ENCODE data around the gene PPFIBP2. TPM values are rescaled to one million over a fixed set of nuclear protein-coding genes. Genes with fewer than 3 reads are reported as not detected.

The PPFIBP2 gene
- total RNA-seq = 10 to 100 TPM; 33.1 to 34.7 TPM

GRCh38 chr11:7513234-7514098, at the start of gene PPFIBP2:
TSS of gene PPFIBP2 (plus strand) at chr11:7513999. CDS start at chr11:7549476, 35,477 bp downstream.
- peak; percentile 80 for DNase-seq
- peaks cover 18% of the 10 kb centered on the region for H3K36me3 Mint-ChIP-seq (ENCODE audit: low read depth)
- H3K27me3 Mint-ChIP-seq = peaks cover 13% of the 10 kb centered on the region
- H3K27ac Mint-ChIP-seq = peak within 1 kb of the TSS; percentile 91
- POLR2A ChIA-PET = interaction anchor here (1.0 kb wide), 1 partner anchor 8 kb away, joined by 3 read pairs; no protein-coding TSS in a partner anchor
- CTCF ChIA-PET = interaction anchor here (0.7 to 2.1 kb wide), 10 partner anchors 9 to 982 kb away, joined by 3 to 12 read pairs (median 6); no protein-coding TSS in a partner anchor
- peaks cover 55% of the 10 kb centered on the region for H3K4me1 Mint-ChIP-seq
- H3K4me3 Mint-ChIP-seq = peak within 1 kb of the TSS; percentile 90
- no peaks in the 10 kb centered on the region for H3K9me3 Mint-ChIP-seq

- Mint-ChIP-seq H3K9me3 (no peaks in the 10 kb centered on the region), H3K36me3 (ENCODE audit: low read depth) (no peaks in the 10 kb centered on the region), H3K4me1 (no peaks in the 10 kb centered on the region), H3K27ac (no peak overlapping the region), H3K27me3 (no peaks in the 10 kb centered on the region), H3K4me3 (no peak overlapping the region)
- DNase-seq = no peak
- CTCF ChIA-PET = interaction anchor here (1.2 to 1.3 kb wide), 2 partner anchors 9 to 17 kb away, joined by 3 to 4 read pairs; no protein-coding TSS in a partner anchor
- POLR2A ChIA-PET = no interaction called here
These were observed 46.1 kb upstream of the PPFIBP2 start for GRCh38 chr11:7467652-7468051.

- CTCF ChIA-PET = interaction anchor here (0.7 to 1.6 kb wide), 2 partner anchors 33 to 423 kb away, joined by 3 read pairs; no protein-coding TSS in a partner anchor
These were observed 44.4 kb upstream of the PPFIBP2 start for GRCh38 chr11:7469351-7469865.

GRCh38 chr11:7471071-7471470, 42.7 kb upstream of the PPFIBP2 start:
- H3K4me1 Mint-ChIP-seq = no peaks in the 10 kb centered on the region
- ChIA-PET POLR2A (no interaction called here), CTCF (interaction anchor here (1.6 kb wide), 1 partner anchor 35 kb away, joined by 3 read pairs; no protein-coding TSS in a partner anchor)

More at GRCh38 chr11:7469351-7469865, 44.4 kb upstream of the PPFIBP2 start:
- DNase-seq = no peak
- Mint-ChIP-seq H3K36me3 (ENCODE audit: low read depth) (no peaks in the 10 kb centered on the region), H3K4me3 (no peak overlapping the region), H3K9me3 (no peaks in the 10 kb centered on the region), H3K4me1 (no peaks in the 10 kb centered on the region), H3K27me3 (no peaks in the 10 kb centered on the region), H3K27ac (no peak overlapping the region)
- POLR2A ChIA-PET = no interaction called here

GRCh38 chr11:7473717-7474116, 40.1 kb upstream of the PPFIBP2 start:
- no peaks in the 10 kb centered on the region for H3K36me3 Mint-ChIP-seq (ENCODE audit: low read depth)
- H3K4me1 Mint-ChIP-seq = no peaks in the 10 kb centered on the region
- H3K4me3 Mint-ChIP-seq = no peak overlapping the region
- ChIA-PET POLR2A (no interaction called here), CTCF (no interaction called here)
- no peak overlapping the region for H3K27ac Mint-ChIP-seq
- no peaks in the 10 kb centered on the region for H3K27me3 Mint-ChIP-seq
- no peak for DNase-seq
- H3K9me3 Mint-ChIP-seq = no peaks in the 10 kb centered on the region

More at GRCh38 chr11:7471071-7471470, 42.7 kb upstream of the PPFIBP2 start:
- Mint-ChIP-seq H3K27ac (no peak overlapping the region), H3K4me3 (no peak overlapping the region), H3K27me3 (no peaks in the 10 kb centered on the region), H3K36me3 (ENCODE audit: low read depth) (no peaks in the 10 kb centered on the region), H3K9me3 (no peaks in the 10 kb centered on the region)
- DNase-seq = no peak

GRCh38 chr11:7480113-7480512, 33.7 kb upstream of the PPFIBP2 start:
- ChIA-PET POLR2A (no interaction called here), CTCF (interaction anchor here (1.0 kb wide), 1 partner anchor 30 kb away, joined by 3 read pairs; no protein-coding TSS in a partner anchor)
- Mint-ChIP-seq H3K36me3 (ENCODE audit: low read depth) (no peaks in the 10 kb centered on the region), H3K4me1 (no peaks in the 10 kb centered on the region), H3K9me3 (no peaks in the 10 kb centered on the region), H3K27ac (no peak overlapping the region), H3K4me3 (no peak overlapping the region), H3K27me3 (no peaks in the 10 kb centered on the region)
- DNase-seq = no peak

GRCh38 chr11:7484131-7484530, 29.7 kb upstream of the PPFIBP2 start:
- no peaks in the 10 kb centered on the region for H3K4me1 Mint-ChIP-seq

GRCh38 chr11:7484645-7485044, 29.2 kb upstream of the PPFIBP2 start:
- H3K4me3 Mint-ChIP-seq = no peak overlapping the region
- CTCF ChIA-PET = no interaction called here
- H3K36me3 Mint-ChIP-seq (ENCODE audit: low read depth) = no peaks in the 10 kb centered on the region
- peaks cover 4% of the 10 kb centered on the region for H3K27me3 Mint-ChIP-seq
- H3K27ac Mint-ChIP-seq = no peak overlapping the region
- H3K4me1 Mint-ChIP-seq = no peaks in the 10 kb centered on the region
- POLR2A ChIA-PET = no interaction called here
- DNase-seq = no peak
- no peaks in the 10 kb centered on the region for H3K9me3 Mint-ChIP-seq

More at GRCh38 chr11:7484131-7484530, 29.7 kb upstream of the PPFIBP2 start:
- peaks cover 4% of the 10 kb centered on the region for H3K27me3 Mint-ChIP-seq
- H3K4me3 Mint-ChIP-seq = no peak overlapping the region
- ChIA-PET POLR2A (no interaction called here), CTCF (no interaction called here)
- H3K27ac Mint-ChIP-seq = no peak overlapping the region
- no peaks in the 10 kb centered on the region for H3K9me3 Mint-ChIP-seq
- no peaks in the 10 kb centered on the region for H3K36me3 Mint-ChIP-seq (ENCODE audit: low read depth)
- DNase-seq = no peak

GRCh38 chr11:7485186-7486097, 28.4 kb upstream of the PPFIBP2 start, which contains the start of gene OLFML1:
TSS of gene OLFML1 (plus strand) at chr11:7485506. CDS start at chr11:7485876, 370 bp downstream.
- no peaks in the 10 kb centered on the region for H3K36me3 Mint-ChIP-seq (ENCODE audit: low read depth)
- no peak within 1 kb of the TSS for H3K27ac Mint-ChIP-seq
- H3K4me3 Mint-ChIP-seq = no peak within 1 kb of the TSS
- no peaks in the 10 kb centered on the region for H3K9me3 Mint-ChIP-seq
- CTCF ChIA-PET = no interaction called here
- peaks cover 4% of the 10 kb centered on the region for H3K27me3 Mint-ChIP-seq
- H3K4me1 Mint-ChIP-seq = no peaks in the 10 kb centered on the region
- DNase-seq = no peak
- POLR2A ChIA-PET = no interaction called here

- peaks cover 4% of the 10 kb centered on the region for H3K27me3 Mint-ChIP-seq
- H3K4me3 Mint-ChIP-seq = no peak overlapping the region
- H3K9me3 Mint-ChIP-seq = no peaks in the 10 kb centered on the region
- POLR2A ChIA-PET = no interaction called here
- no peak for DNase-seq
- CTCF ChIA-PET = no interaction called here
- no peaks in the 10 kb centered on the region for H3K36me3 Mint-ChIP-seq (ENCODE audit: low read depth)
- H3K4me1 Mint-ChIP-seq = no peaks in the 10 kb centered on the region
- H3K27ac Mint-ChIP-seq = no peak overlapping the region
These were observed 27.6 kb upstream of the PPFIBP2 start for GRCh38 chr11:7486098-7486780.

GRCh38 chr11:7486781-7487140, 27.0 kb upstream of the PPFIBP2 start:
- CTCF ChIA-PET = no interaction called here

GRCh38 chr11:7487360-7487759, 26.4 kb upstream of the PPFIBP2 start:
- Mint-ChIP-seq H3K4me1 (no peaks in the 10 kb centered on the region), H3K9me3 (no peaks in the 10 kb centered on the region), H3K27ac (no peak overlapping the region), H3K27me3 (peaks cover 4% of the 10 kb centered on the region), H3K36me3 (ENCODE audit: low read depth) (no peaks in the 10 kb centered on the region), H3K4me3 (no peak overlapping the region)
- no peak for DNase-seq
- POLR2A ChIA-PET = no interaction called here
- CTCF ChIA-PET = interaction anchor here (1.8 kb wide), 1 partner anchor 19 kb away, joined by 3 read pairs; no protein-coding TSS in a partner anchor

More at GRCh38 chr11:7486781-7487140, 27.0 kb upstream of the PPFIBP2 start:
- H3K4me3 Mint-ChIP-seq = no peak overlapping the region
- POLR2A ChIA-PET = no interaction called here
- no peak for DNase-seq
- H3K27me3 Mint-ChIP-seq = peaks cover 4% of the 10 kb centered on the region
- H3K9me3 Mint-ChIP-seq = no peaks in the 10 kb centered on the region
- H3K36me3 Mint-ChIP-seq (ENCODE audit: low read depth) = no peaks in the 10 kb centered on the region
- H3K27ac Mint-ChIP-seq = no peak overlapping the region
- no peaks in the 10 kb centered on the region for H3K4me1 Mint-ChIP-seq

Measured in activated CD4-positive, alpha-beta T cell treated with anti-CD3 and anti-CD28 coated beads, Interleukin-2, amount 10 ng/mL, durations not matched to agents 7 days and 5 days (primary cell).